Neural progenitor cell (in vitro differentiated cells): ENCODE data around the gene CCDC188. TPM values are rescaled to one million over a fixed set of nuclear protein-coding genes. Genes with fewer than 3 reads are reported as not detected.

Experiments used
- DNase-seq: peaks from one replicate; pipeline ENCODE4 v3.0.0-alpha.2; 2016; ENCODE audit warnings: low spot score
- H2AFZ ChIP-seq: fragments of 200-600 bp; sonication (generic); replicated peaks from 2 replicates; pipeline ENCODE4 v1.6.1; 2016; ENCODE audit warnings: antibody characterized with exemption
- H3F3A ChIP-seq: fragments of 200-600 bp; sonication (generic); 2 replicates; pipeline ENCODE4 v1.6.1; 2016; ENCODE audit warnings: antibody characterized with exemption, low read depth
- H3K27ac ChIP-seq: fragments of 200-600 bp; sonication (generic); 2 replicates; pipeline ENCODE4 v1.5.1; 2016; ENCODE audit warnings: mild to moderate bottlenecking
- H3K27me3 ChIP-seq: fragments of 200-600 bp; sonication (generic); 2 replicates; pipeline ENCODE4 v1.6.1; 2016; ENCODE audit warnings: mild to moderate bottlenecking, moderate library complexity
- H3K36me3 ChIP-seq: fragments of 200-600 bp; sonication (generic); 2 replicates; pipeline ENCODE4 v1.5.1; 2016
- H3K4me1 ChIP-seq: fragments of 200-600 bp; sonication (generic); 2 replicates; pipeline ENCODE4 v1.6.1; 2016; ENCODE audit warnings: mixed run types
- H3K4me2 ChIP-seq: fragments of 200-600 bp; sonication (generic); 2 replicates; pipeline ENCODE4 v1.6.1; 2016
- H3K4me3 ChIP-seq: fragments of 200-600 bp; sonication (generic); 2 replicates; pipeline ENCODE4 v1.5.1; 2016
- H3K79me2 ChIP-seq: fragments of 200-600 bp; sonication (generic); 2 replicates; pipeline ENCODE4 v1.6.1; 2016; ENCODE audit warnings: low read depth
- H3K9ac ChIP-seq: fragments of 200-600 bp; sonication (generic); 2 replicates; pipeline ENCODE4 v1.6.1; 2016
- H3K9me3 ChIP-seq: fragments of 200-600 bp; sonication (generic); 2 replicates; pipeline ENCODE4 v1.5.1; 2016; ENCODE audit warnings: low read depth
- H4K20me1 ChIP-seq: fragments of 200-600 bp; sonication (generic); 2 replicates; pipeline ENCODE4 v1.6.1; 2016; ENCODE audit warnings: low read depth
- H3K27ac Mint-ChIP-seq: 3 replicates; pipeline ENCODE4 v1.8.0; 2021; ENCODE audit warnings: mixed read lengths
- H3K27me3 Mint-ChIP-seq: 2 replicates; pipeline ENCODE4 v1.8.0; 2022; ENCODE audit warnings: low read depth, mild to moderate bottlenecking, inconsistent platforms, moderate library complexity, mixed read lengths; ENCODE audit not compliant: insufficient read depth
- H3K36me3 Mint-ChIP-seq: 3 replicates; pipeline ENCODE4 v1.8.0; 2021; ENCODE audit warnings: mixed read lengths
- H3K4me1 Mint-ChIP-seq: 3 replicates; pipeline ENCODE4 v1.8.0; 2021; ENCODE audit warnings: mixed read lengths
- H3K4me3 Mint-ChIP-seq: 3 replicates; pipeline ENCODE4 v1.8.0; 2021; ENCODE audit warnings: mild to moderate bottlenecking, moderate library complexity, mixed read lengths
- H3K9me3 Mint-ChIP-seq: 3 replicates; pipeline ENCODE4 v1.8.0; 2020; ENCODE audit warnings: mixed read lengths
- CTCF ChIP-seq: fragments of 200-600 bp; sonication (generic); IDR thresholded peaks from 2 replicates; pipeline ENCODE4 v1.5.1; 2017; ENCODE audit warnings: antibody characterized with exemption, mild to moderate bottlenecking
- EZH2 ChIP-seq: fragments of 200-600 bp; sonication (generic); IDR thresholded peaks from 2 replicates; pipeline ENCODE4 v1.6.1; 2017; ENCODE audit warnings: antibody characterized with exemption, mild to moderate bottlenecking, moderate library complexity
- EZH2phosphoT487 ChIP-seq: fragments of 200-600 bp; sonication (generic); IDR thresholded peaks from 2 replicates; pipeline ENCODE4 v1.6.1; 2017; ENCODE audit warnings: antibody characterized with exemption
- total RNA-seq: library from RNA; depleted of rRNA; stranded (reverse); fragments of >200 nt; gene quantifications from 2 replicates; pipeline ENCODE4 v1.2.3, GENCODE V29; 2015; ENCODE audit warnings: low replicate concordance

CCDC188 gene
- total RNA-seq, 1 donor from 2014 or later, result not detected

- Mint-ChIP-seq H3K36me3 (no peaks in the 10 kb centered on the region), H3K4me1 (peaks cover 39% of the 10 kb centered on the region), H3K27me3 (peaks cover 1% of the 10 kb centered on the region), H3K4me3 (no peak overlapping the region), H3K9me3 (no peaks in the 10 kb centered on the region), H3K27ac (peak overlapping the region; percentile 74)
- H3K4me2 ChIP-seq, result no peak overlapping the region
- H3K4me3 ChIP-seq, result no peak overlapping the region
- H3K27me3 ChIP-seq, result no peaks in the 10 kb centered on the region
- peaks cover 9% of the 10 kb centered on the region for H3K4me1 ChIP-seq
- H3K9me3 ChIP-seq, result no peaks in the 10 kb centered on the region
- TF ChIP-seq EZH2, result no peak
- TF ChIP-seq EZH2phosphoT487, result no peak
- TF ChIP-seq CTCF, result no peak
- H3K79me2 ChIP-seq, result no peaks in the 10 kb centered on the region
- H2AFZ ChIP-seq, result no peak overlapping the region
- H3K36me3 ChIP-seq, result no peaks in the 10 kb centered on the region
- no peak overlapping the region for H3K27ac ChIP-seq
- H3F3A ChIP-seq, result no peaks in the 10 kb centered on the region
- no peak overlapping the region for H3K9ac ChIP-seq
- H4K20me1 ChIP-seq, result no peaks in the 10 kb centered on the region
- DNase-seq, result no peak
These were observed 5.2 kb upstream of the CCDC188 start for GRCh38 chr22:20156042-20156389.

GRCh38 chr22:20155330-20156041 is 4.6 kb upstream of the CCDC188 start:
- Histone ChIP-seq H4K20me1 (no peaks in the 10 kb centered on the region), H3K79me2 (no peaks in the 10 kb centered on the region), H2AFZ (no peak overlapping the region), H3K27ac (no peak overlapping the region), H3F3A (no peaks in the 10 kb centered on the region), H3K9ac (no peak overlapping the region), H3K36me3 (no peaks in the 10 kb centered on the region), H3K27me3 (no peaks in the 10 kb centered on the region), H3K4me3 (no peak overlapping the region), H3K4me2 (no peak overlapping the region), H3K4me1 (peaks cover 9% of the 10 kb centered on the region), H3K9me3 (no peaks in the 10 kb centered on the region)
- TF ChIP-seq EZH2phosphoT487 (no peak), CTCF (no peak), EZH2 (no peak)
- Mint-ChIP-seq H3K27me3 (no peaks in the 10 kb centered on the region), H3K4me3 (no peak overlapping the region), H3K27ac (peak overlapping the region; percentile 74), H3K4me1 (peaks cover 40% of the 10 kb centered on the region), H3K9me3 (no peaks in the 10 kb centered on the region), H3K36me3 (no peaks in the 10 kb centered on the region)
- peak; percentile 31 for DNase-seq

- H3K9ac ChIP-seq, result no peak overlapping the region
- no peak overlapping the region for H3K4me3 ChIP-seq
These were observed 3.8 kb upstream of the CCDC188 start for GRCh38 chr22:20154602-20155187.

More at GRCh38 chr22:20154602-20155187, 3.8 kb upstream of the CCDC188 start:
- H3K4me3 Mint-ChIP-seq, result no peak overlapping the region
- no peak for DNase-seq
- no peaks in the 10 kb centered on the region for H3K9me3 Mint-ChIP-seq
- H3K4me1 Mint-ChIP-seq, result peaks cover 40% of the 10 kb centered on the region
- Histone ChIP-seq H3K79me2 (no peaks in the 10 kb centered on the region), H3K27ac (no peak overlapping the region), H3K36me3 (no peaks in the 10 kb centered on the region), H2AFZ (no peak overlapping the region), H3K9me3 (no peaks in the 10 kb centered on the region), H3F3A (no peaks in the 10 kb centered on the region), H3K27me3 (no peaks in the 10 kb centered on the region), H3K4me2 (no peak overlapping the region), H4K20me1 (no peaks in the 10 kb centered on the region), H3K4me1 (peaks cover 9% of the 10 kb centered on the region)
- H3K27ac Mint-ChIP-seq, result peak overlapping the region; percentile 97
- TF ChIP-seq EZH2phosphoT487 (no peak), EZH2 (no peak), CTCF (no peak)
- H3K36me3 Mint-ChIP-seq, result no peaks in the 10 kb centered on the region
- H3K27me3 Mint-ChIP-seq, result no peaks in the 10 kb centered on the region
